ENCODE results near the gene CTSZ. TPM values are rescaled to one million over a fixed set of nuclear protein-coding genes. Genes with fewer than 3 reads are reported as not detected.

Gene CTSZ
- total RNA-seq, 4 donors from 2014 or later, result 25.2 to 58.7 (median 51.9) TPM

DNA sequence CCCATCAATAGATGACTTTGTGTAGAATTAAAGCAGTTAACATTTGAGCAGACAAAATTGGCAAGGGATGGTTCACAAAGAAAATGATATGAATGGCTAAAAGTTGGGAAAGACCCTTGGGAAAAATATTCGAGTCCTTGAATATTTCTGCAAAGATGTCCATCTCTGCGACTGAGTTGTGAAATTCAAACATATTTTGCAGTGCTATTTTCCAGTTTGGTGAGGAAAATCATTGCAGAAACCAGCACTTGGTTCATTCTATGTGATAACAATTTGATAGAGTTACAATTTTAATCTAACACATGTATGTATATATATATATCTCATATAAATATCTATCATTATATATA is 41.6 kb upstream of the CTSZ start:
- Histone ChIP-seq H3K9me3 (no peaks in the 10 kb centered on the region), H3K4me3 (no peak overlapping the region), H3K27me3 (no peaks in the 10 kb centered on the region), H3K36me3 (no peaks in the 10 kb centered on the region), H3K4me1 (no peaks in the 10 kb centered on the region), H3K27ac (no peak overlapping the region)
- TF ChIP-seq POLR2A (IDR thresholded peaks at IDR 0.05), result no peak
- TF ChIP-seq, protein P1, sequence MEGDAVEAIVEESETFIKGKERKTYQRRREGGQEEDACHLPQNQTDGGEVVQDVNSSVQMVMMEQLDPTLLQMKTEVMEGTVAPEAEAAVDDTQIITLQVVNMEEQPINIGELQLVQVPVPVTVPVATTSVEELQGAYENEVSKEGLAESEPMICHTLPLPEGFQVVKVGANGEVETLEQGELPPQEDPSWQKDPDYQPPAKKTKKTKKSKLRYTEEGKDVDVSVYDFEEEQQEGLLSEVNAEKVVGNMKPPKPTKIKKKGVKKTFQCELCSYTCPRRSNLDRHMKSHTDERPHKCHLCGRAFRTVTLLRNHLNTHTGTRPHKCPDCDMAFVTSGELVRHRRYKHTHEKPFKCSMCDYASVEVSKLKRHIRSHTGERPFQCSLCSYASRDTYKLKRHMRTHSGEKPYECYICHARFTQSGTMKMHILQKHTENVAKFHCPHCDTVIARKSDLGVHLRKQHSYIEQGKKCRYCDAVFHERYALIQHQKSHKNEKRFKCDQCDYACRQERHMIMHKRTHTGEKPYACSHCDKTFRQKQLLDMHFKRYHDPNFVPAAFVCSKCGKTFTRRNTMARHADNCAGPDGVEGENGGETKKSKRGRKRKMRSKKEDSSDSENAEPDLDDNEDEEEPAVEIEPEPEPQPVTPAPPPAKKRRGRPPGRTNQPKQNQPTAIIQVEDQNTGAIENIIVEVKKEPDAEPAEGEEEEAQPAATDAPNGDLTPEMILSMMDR (IDR thresholded peaks at IDR 0.05 in 4 of 5, conservative IDR thresholded peaks at IDR 0.05 in 1 of 5), result no peak
- no peak for DNase-seq
- in situ Hi-C loops (cut with MboI; ENCODE audit: low sequenced_read_pairs in 4 of 4), result loop anchor here in 1 of 4 donors (10.0 to 25.0 kb wide), 2 partner anchors 164 to 361 kb away; partner anchors contain the start of gene NPEPL1
- ATAC-seq, result no peak
- intact Hi-C loops (cut with DNase I; ENCODE audit: low total_unique reads), result loop anchor here (10.0 kb wide), 1 partner anchor 644 kb away; no protein-coding TSS in a partner anchor

GRCh38 chr20:59047938-59048680 is 41.1 kb upstream of the CTSZ start:
- no peak overlapping the region for H3K4me3 ChIP-seq
- H3K4me1 ChIP-seq, result peaks cover under 1 to 3% of the 10 kb centered on the region in 2 donors
- no peaks in the 10 kb centered on the region for H3K36me3 ChIP-seq
- DNase-seq (no peak), ATAC-seq (no peak)
- H3K27ac ChIP-seq, result no peak overlapping the region
- TF ChIP-seq, protein P1 (IDR thresholded peaks at IDR 0.05 in 4 of 5, conservative IDR thresholded peaks at IDR 0.05 in 1 of 5), result no peak
- no peak for TF ChIP-seq POLR2A (IDR thresholded peaks at IDR 0.05)
- no peaks in the 10 kb centered on the region for H3K27me3 ChIP-seq
- no peaks in the 10 kb centered on the region for H3K9me3 ChIP-seq
- intact Hi-C loops (cut with DNase I; ENCODE audit: low total_unique reads) (loop anchor here (10.0 kb wide), 1 partner anchor 643 kb away; no protein-coding TSS in a partner anchor), in situ Hi-C loops (cut with MboI; ENCODE audit: low sequenced_read_pairs in 4 of 4) (loop anchor here in 1 of 4 donors (10.0 to 25.0 kb wide), 2 partner anchors 163 to 361 kb away; partner anchors contain the start of gene NPEPL1)

- no peak for DNase-seq
- intact Hi-C loops (cut with DNase I; ENCODE audit: low total_unique reads) (loop anchor here (10.0 kb wide), 1 partner anchor 642 kb away; no protein-coding TSS in a partner anchor), in situ Hi-C loops (cut with MboI; ENCODE audit: low sequenced_read_pairs in 4 of 4) (loop anchor here in 1 of 4 donors (10.0 to 25.0 kb wide), 2 partner anchors 162 to 360 kb away; partner anchors contain the start of gene NPEPL1)
- peaks cover 2 to 3% of the 10 kb centered on the region in 2 donors for H3K4me1 ChIP-seq
- no peak for ATAC-seq
- H3K4me3 ChIP-seq, result no peak overlapping the region
- H3K9me3 ChIP-seq, result no peaks in the 10 kb centered on the region
- no peaks in the 10 kb centered on the region for H3K36me3 ChIP-seq
- no peak for TF ChIP-seq POLR2A (IDR thresholded peaks at IDR 0.05)
- TF ChIP-seq, protein P1 (IDR thresholded peaks at IDR 0.05 in 4 of 5, conservative IDR thresholded peaks at IDR 0.05 in 1 of 5), result no peak
- H3K27ac ChIP-seq, result no peak overlapping the region
- no peaks in the 10 kb centered on the region for H3K27me3 ChIP-seq
Observed at GRCh38 chr20:59046862-59047261, 39.8 kb upstream of the CTSZ start.

DNA sequence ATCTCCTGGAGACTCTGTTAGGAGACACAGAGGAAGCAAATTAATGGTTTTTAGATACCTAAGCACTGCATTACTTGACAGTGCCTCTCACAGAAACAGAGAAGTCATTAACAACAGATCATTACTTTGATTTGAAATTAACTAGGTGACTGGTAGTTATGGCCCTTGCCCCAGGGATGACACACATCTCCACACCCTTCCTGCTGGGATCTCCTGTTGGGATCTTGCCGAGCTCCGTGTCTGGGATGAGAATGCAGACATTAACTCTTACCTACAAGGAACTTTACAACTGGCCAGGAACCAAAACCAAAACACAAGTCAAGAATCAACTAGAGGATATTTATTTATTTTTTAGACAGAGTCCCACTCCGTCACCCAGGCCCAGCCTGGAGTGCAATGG is 37.7 kb upstream of the CTSZ start:
- H3K4me1 ChIP-seq, result peaks cover 21 to 23% of the 10 kb centered on the region in 2 donors
- H3K36me3 ChIP-seq, result no peaks in the 10 kb centered on the region
- intact Hi-C loops (cut with DNase I; ENCODE audit: low total_unique reads), result loop anchor here (5.0 to 10.0 kb wide), 3 partner anchors 172 to 640 kb away; partner anchors contain the start of gene NPEPL1
- no peak overlapping the region for H3K27ac ChIP-seq
- no peak overlapping the region for H3K4me3 ChIP-seq
- ATAC-seq (no peak), DNase-seq (no peak)
- no peaks in the 10 kb centered on the region for H3K27me3 ChIP-seq
- no peak for TF ChIP-seq POLR2A (IDR thresholded peaks at IDR 0.05)
- TF ChIP-seq, protein P1 (IDR thresholded peaks at IDR 0.05 in 4 of 5, conservative IDR thresholded peaks at IDR 0.05 in 1 of 5), result no peak
- in situ Hi-C loops (cut with MboI; ENCODE audit: low sequenced_read_pairs in 4 of 4), result loop anchor here in 1 of 4 donors (10.0 to 25.0 kb wide), 2 partner anchors 160 to 357 kb away; partner anchors contain the start of gene NPEPL1
- no peaks in the 10 kb centered on the region for H3K9me3 ChIP-seq

All from gastrocnemius medialis (tissue), 4 donors.